C1 segment of cervical spinal cord (tissue), 14 donors: ENCODE data around the gene SERBP1.

Experiments used
- DNase-seq, 14 donors: peaks; one replicate each; lab custom pipeline; 2025; lab: John Stamatoyannopoulos, UW

The SERBP1 gene

GRCh38 chr1:67367370-67368045, 62.7 kb downstream of the SERBP1 start:
- DNase-seq: no peak

- no peak for DNase-seq
Measured at GRCh38 chr1:67361641-67362040, 68.6 kb downstream of the SERBP1 start.

GRCh38 chr1:67359592-67359991, 70.6 kb downstream of the SERBP1 start:
- no peak for DNase-seq
